D721Med (cell line): ENCODE results near the gene GPHN.

Source experiments
- DNase-seq: peaks from one replicate; pipeline ENCODE4 v3.0.0; 2011; ENCODE audit warnings: low spot score; ENCODE audit not compliant: insufficient read length
- FAIRE-seq: peaks from 2 replicates; lab custom pipeline; 2011; peaks lifted over from hg19 to GRCh38; lab: Jason Lieb, UNC
- CTCF ChIP-seq: IDR thresholded peaks from 2 replicates; pipeline ENCODE4 v1.5.1; 2012; ENCODE audit warnings: mild to moderate bottlenecking, control low read depth; ENCODE audit not compliant: insufficient read depth; ENCODE audit errors: missing control alignments

Gene GPHN

GRCh38 chr14:67172056-67172455 lies 664.1 kb downstream of the GPHN start:
- no peak for FAIRE-seq
- DNase-seq: no peak
- TF ChIP-seq CTCF: no peak

- DNase-seq (no peak), FAIRE-seq (no peak)
- TF ChIP-seq CTCF: no peak
These were observed 664.6 kb downstream of the GPHN start for GRCh38 chr14:67172520-67172919.

- no peak for FAIRE-seq
- no peak for DNase-seq
- TF ChIP-seq CTCF: no peak
These were observed 665.8 kb downstream of the GPHN start for GRCh38 chr14:67173719-67174118.

- FAIRE-seq: no peak
- DNase-seq: no peak
- TF ChIP-seq CTCF: no peak
These were observed 678.3 kb downstream of the GPHN start for GRCh38 chr14:67186172-67186768.

GRCh38 chr14:67186789-67187584 lies 679.0 kb downstream of the GPHN start:
- no peak for FAIRE-seq
- TF ChIP-seq CTCF: no peak
- no peak for DNase-seq

- FAIRE-seq (no peak), DNase-seq (no peak)
- TF ChIP-seq CTCF: no peak
These were observed 679.9 kb downstream of the GPHN start for GRCh38 chr14:67187826-67188225.

GRCh38 chr14:67188326-67188725 lies 680.4 kb downstream of the GPHN start:
- DNase-seq: no peak
- FAIRE-seq: no peak
- TF ChIP-seq CTCF: no peak
